CD4-positive, alpha-beta T cell treated with Interleukin-10 for 1 hour (primary cell): ENCODE results near the gene COX7C.
"Not testable (repeated sequence)": the region's sequence is repeated elsewhere in the genome, so short reads cannot be mapped to it uniquely, and the experiment has no call there.

Source experiments
- DNase-seq: peaks from one replicate; pipeline ENCODE4 v3.0.0-alpha.2; 2020

COX7C gene

GRCh38 chr5:86617756-86618576 lies at the start of gene COX7C:
Gene COX7C (plus strand): TSS chr5:86617941. CDS start chr5:86618056, 115 bp downstream.
- peak; percentile 96 for DNase-seq

- not testable (repeated sequence) for DNase-seq
These were observed 48.0 kb upstream of the COX7C start for GRCh38 chr5:86569522-86570426.

GRCh38 chr5:86570427-86571083 lies 47.2 kb upstream of the COX7C start:
- DNase-seq, result no peak

GRCh38 chr5:86571109-86571508 lies 46.6 kb upstream of the COX7C start:
- DNase-seq, result not testable (repeated sequence)

GRCh38 chr5:86572825-86573517 lies 44.8 kb upstream of the COX7C start:
- DNase-seq, result no peak

- DNase-seq, result no peak
These were observed 38.2 kb upstream of the COX7C start for GRCh38 chr5:86579502-86579901.

GRCh38 chr5:86596476-86596875 lies 21.3 kb upstream of the COX7C start:
- DNase-seq, result no peak

- DNase-seq, result no peak
These were observed 11.9 kb upstream of the COX7C start for GRCh38 chr5:86605881-86606280.

- DNase-seq, result no peak
These were observed 4.3 kb upstream of the COX7C start for GRCh38 chr5:86613455-86613854.

- DNase-seq, result no peak
These were observed 409 bp upstream of the COX7C start for GRCh38 chr5:86617309-86617755.

GRCh38 chr5:86623785-86624483 lies 6.2 kb downstream of the COX7C start:
- DNase-seq, result no peak

GRCh38 chr5:86625148-86625547 lies 7.4 kb downstream of the COX7C start:
- no peak for DNase-seq

GRCh38 chr5:86626149-86626548 lies 8.4 kb downstream of the COX7C start:
- DNase-seq, result no peak

GRCh38 chr5:86631165-86631564 lies 13.4 kb downstream of the COX7C start:
- no peak for DNase-seq

- DNase-seq, result no peak
These were observed 23.3 kb downstream of the COX7C start for GRCh38 chr5:86640998-86641397.

GRCh38 chr5:86644843-86645242 lies 27.1 kb downstream of the COX7C start:
- DNase-seq, result no peak

GRCh38 chr5:86645885-86646284 lies 28.1 kb downstream of the COX7C start:
- DNase-seq, result no peak

GRCh38 chr5:86646671-86647070 lies 28.9 kb downstream of the COX7C start:
- no peak for DNase-seq

- DNase-seq, result no peak
These were observed 32.2 kb downstream of the COX7C start for GRCh38 chr5:86649832-86650505.

GRCh38 chr5:86660771-86661170 lies 43.0 kb downstream of the COX7C start:
- not testable (repeated sequence) for DNase-seq

- no peak for DNase-seq
These were observed 46.4 kb downstream of the COX7C start for GRCh38 chr5:86664173-86664572.
